Peyer's patch (tissue), 4 donors: ENCODE measurements around the gene PPAT.

Source experiments
- CTCF ChIP-seq, 6 experiments: fragments of 450-650 bp in 4 of 6; fragments of 200-600 bp in 2 of 6; sonication (generic) in 1 of 6; IDR thresholded peaks; one replicate each; pipeline ENCODE4 v1.5.1; 2017 to 2019; ENCODE audit warnings: antibody characterized with exemption in 6 of 6, mild to moderate bottlenecking in 3 of 6, moderate library complexity in 1 of 6
- POLR2A ChIP-seq, 2 donors: fragments of 450-650 bp; IDR thresholded peaks; one replicate each; pipeline ENCODE4 v1.5.1; 2017; ENCODE audit warnings: antibody characterized with exemption in 2 of 2, mild to moderate bottlenecking in 2 of 2, moderate library complexity in 2 of 2

GRCh38 chr4:56425518-56425917, 9.9 kb downstream of the PPAT start:
- no peak for TF ChIP-seq CTCF (IDR thresholded peaks at IDR 0.05)
- TF ChIP-seq POLR2A (IDR thresholded peaks at IDR 0.05) = no peak
